HFFc6 (cell line): ENCODE data around the gene TMSB15B. TPM values are rescaled to one million over a fixed set of nuclear protein-coding genes. Genes with fewer than 3 reads are reported as not detected.
"Not testable (repeated sequence)": the region's sequence is repeated elsewhere in the genome, so short reads cannot be mapped to it uniquely, and the experiment has no call there.

Experiments used
- DNase-seq: peaks from one replicate; pipeline ENCODE4 v3.0.0-alpha.2; 2018
- H3K27ac Mint-ChIP-seq: 2 replicates; pipeline ENCODE4 v1.8.0; 2020; ENCODE audit warnings: mild to moderate bottlenecking, mixed read lengths
- H3K27me3 Mint-ChIP-seq: 2 replicates; pipeline ENCODE4 v1.8.0; 2021; ENCODE audit warnings: mild to moderate bottlenecking, moderate library complexity, mixed read lengths; ENCODE audit not compliant: insufficient read depth
- H3K36me3 Mint-ChIP-seq: 2 replicates; pipeline ENCODE4 v1.8.0; 2021; ENCODE audit warnings: low read depth, mixed read lengths
- H3K4me1 Mint-ChIP-seq: 2 replicates; pipeline ENCODE4 v1.8.0; 2020; ENCODE audit warnings: low read depth, mixed read lengths
- H3K4me3 Mint-ChIP-seq: 2 replicates; pipeline ENCODE4 v1.8.0; 2020; ENCODE audit warnings: mild to moderate bottlenecking, moderate library complexity, mixed read lengths
- H3K9me3 Mint-ChIP-seq: 2 replicates; pipeline ENCODE4 v1.8.0; 2020; ENCODE audit warnings: mild to moderate bottlenecking, mixed read lengths
- total RNA-seq, 6 experiments: library from RNA; stranded (reverse); fragmentation: NEBNext Ultra II Directional; extraction: Animal tissue kit (Norgen Biotek cat#: 25700); gene quantifications; 2 replicates in 1 of 6; 3 replicates in 5 of 6; pipeline ENCODE4 v1.2.3, GENCODE V29; 2021
- TF ChIP-seq, protein P1 (sequence below): fragments of 200-600 bp; sonication (generic); IDR thresholded peaks from 2 replicates; pipeline ENCODE4 v1.5.0; 2021; ENCODE audit warnings: antibody characterized with exemption, mild to moderate bottlenecking

TMSB15B gene
- total RNA-seq, 6 experiments from 2014 or later = 2.7 to 5.3 (median 5.0) TPM

- H3K4me3 Mint-ChIP-seq = no peak overlapping the region
- TF ChIP-seq, protein P1, sequence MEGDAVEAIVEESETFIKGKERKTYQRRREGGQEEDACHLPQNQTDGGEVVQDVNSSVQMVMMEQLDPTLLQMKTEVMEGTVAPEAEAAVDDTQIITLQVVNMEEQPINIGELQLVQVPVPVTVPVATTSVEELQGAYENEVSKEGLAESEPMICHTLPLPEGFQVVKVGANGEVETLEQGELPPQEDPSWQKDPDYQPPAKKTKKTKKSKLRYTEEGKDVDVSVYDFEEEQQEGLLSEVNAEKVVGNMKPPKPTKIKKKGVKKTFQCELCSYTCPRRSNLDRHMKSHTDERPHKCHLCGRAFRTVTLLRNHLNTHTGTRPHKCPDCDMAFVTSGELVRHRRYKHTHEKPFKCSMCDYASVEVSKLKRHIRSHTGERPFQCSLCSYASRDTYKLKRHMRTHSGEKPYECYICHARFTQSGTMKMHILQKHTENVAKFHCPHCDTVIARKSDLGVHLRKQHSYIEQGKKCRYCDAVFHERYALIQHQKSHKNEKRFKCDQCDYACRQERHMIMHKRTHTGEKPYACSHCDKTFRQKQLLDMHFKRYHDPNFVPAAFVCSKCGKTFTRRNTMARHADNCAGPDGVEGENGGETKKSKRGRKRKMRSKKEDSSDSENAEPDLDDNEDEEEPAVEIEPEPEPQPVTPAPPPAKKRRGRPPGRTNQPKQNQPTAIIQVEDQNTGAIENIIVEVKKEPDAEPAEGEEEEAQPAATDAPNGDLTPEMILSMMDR = no peak
Measured at GRCh38 chrX:103927030-103927429, 35.4 kb upstream of the TMSB15B start.

DNA sequence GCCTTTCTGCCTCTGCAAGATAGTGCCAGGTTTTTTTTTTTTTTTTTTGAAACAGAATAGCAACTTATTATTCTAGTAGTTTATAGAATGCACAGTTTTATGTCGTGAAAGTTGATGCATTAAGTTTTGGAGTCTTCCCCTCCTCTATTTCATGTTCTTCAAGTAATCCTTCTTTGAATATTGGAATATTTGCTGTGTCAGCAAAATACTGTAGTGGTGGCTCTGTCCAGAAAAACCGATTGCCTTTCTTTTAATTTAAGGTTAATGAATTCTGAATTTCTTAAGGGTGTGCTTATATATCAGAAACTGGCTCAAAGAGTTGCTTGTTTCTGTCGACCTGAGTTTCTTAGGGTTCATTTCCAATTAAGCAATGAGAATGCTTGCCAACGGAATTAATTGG is 34.8 kb upstream of the TMSB15B start:
- TF ChIP-seq, protein P1 = no peak
- no peaks in the 10 kb centered on the region for H3K9me3 Mint-ChIP-seq
- no peaks in the 10 kb centered on the region for H3K36me3 Mint-ChIP-seq
- no peak overlapping the region for H3K4me3 Mint-ChIP-seq
- peaks cover 5% of the 10 kb centered on the region for H3K27me3 Mint-ChIP-seq
- H3K27ac Mint-ChIP-seq = no peak overlapping the region
- no peak for DNase-seq
- no peaks in the 10 kb centered on the region for H3K4me1 Mint-ChIP-seq

More at GRCh38 chrX:103927030-103927429, 35.4 kb upstream of the TMSB15B start:
- Mint-ChIP-seq H3K9me3 (no peaks in the 10 kb centered on the region), H3K27ac (no peak overlapping the region), H3K36me3 (no peaks in the 10 kb centered on the region), H3K27me3 (peaks cover 5% of the 10 kb centered on the region), H3K4me1 (no peaks in the 10 kb centered on the region)
- no peak for DNase-seq

- H3K27me3 Mint-ChIP-seq = no peaks in the 10 kb centered on the region; the same call in none of the 2 replicates
- TF ChIP-seq, protein P1 = no peak
- H3K27ac Mint-ChIP-seq = no peak overlapping the region
- H3K9me3 Mint-ChIP-seq = no peaks in the 10 kb centered on the region
- H3K36me3 Mint-ChIP-seq = no peaks in the 10 kb centered on the region
- no peaks in the 10 kb centered on the region for H3K4me1 Mint-ChIP-seq
- no peak for DNase-seq
- no peak overlapping the region for H3K4me3 Mint-ChIP-seq
Measured at GRCh38 chrX:103932133-103932532, 30.3 kb upstream of the TMSB15B start.

DNA sequence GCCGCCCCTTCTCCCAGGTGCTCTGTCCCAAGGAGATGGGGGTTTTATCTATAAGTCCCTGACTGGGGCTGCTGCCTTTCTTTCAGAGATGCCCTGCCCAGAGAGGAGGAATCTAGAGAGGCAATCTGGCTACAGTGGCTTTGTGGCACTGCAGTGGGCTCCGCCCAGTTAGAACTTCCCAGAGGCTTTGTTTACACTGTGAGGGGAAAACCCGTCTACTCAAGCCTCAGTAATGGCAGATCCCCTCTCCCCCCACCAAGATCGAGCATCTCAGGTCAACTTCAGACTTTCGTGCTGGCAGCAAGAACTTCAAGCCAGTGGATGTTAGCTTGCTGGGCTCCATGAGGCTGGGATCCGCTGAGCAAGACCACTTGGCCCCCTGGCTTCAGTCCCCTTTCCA is 22.2 kb upstream of the TMSB15B start:
- H3K27ac Mint-ChIP-seq, H3K27me3 Mint-ChIP-seq, H3K9me3 Mint-ChIP-seq, H3K36me3 Mint-ChIP-seq, DNase-seq, H3K4me1 Mint-ChIP-seq, H3K4me3 Mint-ChIP-seq: not testable (repeated sequence)

DNA sequence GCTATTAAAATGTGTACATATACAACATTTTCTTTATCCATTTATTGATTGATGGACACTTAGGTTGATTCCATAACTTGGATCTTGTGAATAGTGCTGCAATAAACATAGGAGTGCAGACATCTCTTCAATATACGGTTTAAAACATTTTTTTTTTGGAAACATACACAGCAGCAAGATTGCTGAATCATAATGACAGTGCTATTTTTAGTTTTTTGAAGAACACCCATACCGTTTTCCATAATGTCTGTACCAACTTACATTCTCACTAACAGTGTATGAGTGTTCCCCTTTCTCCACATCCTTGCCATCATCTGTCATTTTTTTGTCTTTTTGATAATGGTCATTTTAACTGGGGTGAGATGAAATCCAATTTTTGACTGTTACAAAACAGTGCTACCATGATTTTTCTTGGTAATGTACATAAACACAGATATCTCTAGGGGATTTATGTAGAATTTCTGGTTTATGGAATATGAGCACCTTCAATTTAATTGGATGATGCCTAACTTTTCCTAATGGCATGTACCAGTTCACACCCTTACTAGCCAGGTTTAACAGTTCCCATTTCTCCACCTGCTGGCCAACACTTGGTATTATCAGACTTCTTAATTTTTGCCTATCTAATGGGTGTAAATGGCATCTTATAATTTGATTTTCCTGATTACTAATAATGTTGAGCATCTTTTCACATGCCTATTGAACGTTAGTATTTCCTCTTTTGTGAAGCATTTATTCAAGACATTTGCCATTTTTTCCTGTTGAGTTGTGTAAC is 21.0 kb upstream of the TMSB15B start:
- Mint-ChIP-seq H3K27me3 (peaks cover 4% of the 10 kb centered on the region; the same call in 1 of the 2 replicates), H3K27ac (peak overlapping the region; percentile 58), H3K4me3 (0 out of 2 replicates have a peak overlapping the region, but pooled peaks have one; percentile 6), H3K4me1 (peaks cover 8% of the 10 kb centered on the region), H3K36me3 (no peaks in the 10 kb centered on the region), H3K9me3 (no peaks in the 10 kb centered on the region)
- TF ChIP-seq, protein P1 = peak; percentile 71
- peak; percentile 22 for DNase-seq

- Mint-ChIP-seq H3K4me1 (no peaks in the 10 kb centered on the region), H3K9me3 (no peaks in the 10 kb centered on the region), H3K4me3 (no peak overlapping the region), H3K27ac (no peak overlapping the region), H3K27me3 (peaks cover 6% of the 10 kb centered on the region; the same call in 1 of the 2 replicates), H3K36me3 (no peaks in the 10 kb centered on the region)
- DNase-seq = no peak
- TF ChIP-seq, protein P1 = no peak
Measured at GRCh38 chrX:103949506-103949905, 12.9 kb upstream of the TMSB15B start.
